Lung (tissue), 16 donors: Measurements from ENCODE around the gene ECE2. TPM values are rescaled to one million over a fixed set of nuclear protein-coding genes. Genes with fewer than 3 reads are reported as not detected.

Experiments
- ATAC-seq: fragments of 200-7000 bp; cut with Tn5 transposase; one replicate; pipeline ENCODE4 v1.9.1; 2020; ENCODE audit warnings: moderate number of reproducible peaks; ENCODE audit not compliant: insufficient read depth, low FRiP score
- DNase-seq, 3 donors: peaks; one replicate each; pipeline ENCODE4 v3.0.0-alpha.2; 2013 to 2017
- H3K27ac ChIP-seq, 2 donors: one replicate each; pipeline ENCODE4 v1.5.1; 2013; ENCODE audit warnings: mild to moderate bottlenecking in 2 of 2, moderate library complexity in 2 of 2, control low read depth in 1 of 2, inconsistent platforms in 1 of 2, low read depth in 1 of 2, low read length in 1 of 2
- H3K27me3 ChIP-seq, 3 donors: one replicate each; pipeline ENCODE4 v1.5.1; 2013; ENCODE audit warnings: low read length in 2 of 3; ENCODE audit not compliant: control insufficient read depth in 3 of 3, insufficient read depth in 3 of 3
- H3K36me3 ChIP-seq, 4 donors: one replicate each; pipeline ENCODE4 v1.5.1; 2013; ENCODE audit warnings: low read length in 4 of 4, mild to moderate bottlenecking in 1 of 4, moderate library complexity in 1 of 4; ENCODE audit not compliant: control insufficient read depth in 4 of 4, insufficient read depth in 4 of 4
- H3K4me1 ChIP-seq, 5 donors: one replicate each; pipeline ENCODE4 v1.5.1; 2013; ENCODE audit warnings: low read length in 5 of 5, mild to moderate bottlenecking in 2 of 5, moderate library complexity in 1 of 5; ENCODE audit not compliant: control insufficient read depth in 5 of 5, insufficient read depth in 5 of 5
- H3K4me3 ChIP-seq: one replicate; pipeline ENCODE4 v1.5.1; 2013; ENCODE audit warnings: mild to moderate bottlenecking, control low read depth, moderate library complexity
- H3K9ac ChIP-seq, 2 donors: one replicate each; pipeline ENCODE4 v1.5.1; 2013; ENCODE audit warnings: low read length in 2 of 2, control low read depth in 1 of 2; ENCODE audit not compliant: insufficient read depth in 1 of 2
- H3K9me3 ChIP-seq, 4 donors: one replicate each; pipeline ENCODE4 v1.5.1; 2013; ENCODE audit warnings: low read length in 3 of 4, mild to moderate bottlenecking in 1 of 4, moderate library complexity in 1 of 4; ENCODE audit not compliant: control insufficient read depth in 4 of 4, insufficient read depth in 3 of 4
- CTCF ChIP-seq: IDR thresholded peaks from 2 replicates; pipeline ENCODE4 v1.5.1; 2012; ENCODE audit warnings: mild to moderate bottlenecking; ENCODE audit errors: control extremely low read depth, extremely low read depth
- WGBS, 2 donors: extraction: QIAGEN DNeasy Blood & Tissue Kit; methylation state at CpG; one replicate each; pipeline ENCODE4 v1.1.7; 2013; 5-methylcytosine and 5-hydroxymethylcytosine counted together
- long read RNA-seq, 5 donors: transcript quantifications; one replicate each; lab custom pipeline, GENCODE V29; 2026
- polyA plus RNA-seq, 2 donors: library from polyadenylated mRNA; stranded (reverse); fragments of 200-250 nt; gene quantifications; one replicate each; pipeline ENCODE4 v1.2.1, GENCODE V29; 2013
- total RNA-seq, 2 donors: library from RNA; depleted of rRNA in 1 of 2; stranded (reverse); fragments of >200 nt in 1 of 2; gene quantifications; one replicate each; pipeline ENCODE4 v1.2.1, GENCODE V29; 2014 to 2021
- donor health status: control.
- donor health status: control.
- donor health status: Bipolar disorder and iron deficiency.
- donor health status: healthy.
- donor health status: DM: yes; HTN: yes; CAD: no.

Gene ECE2
- total RNA-seq (under 1 TPM in 1 of 2 donors, not detected in 1; 0.15 TPM), polyA plus RNA-seq (not detected)
- long read RNA-seq, donor 1 = 0 reads
- long read RNA-seq, donor 2 = 0 reads
- long read RNA-seq, donor 3 = 0 reads
- long read RNA-seq, donor 4 = 0 reads
- long read RNA-seq, donor 5 = 0 reads

- Histone ChIP-seq H3K9ac (no peak within 1 kb of the TSS), H3K36me3 (no peaks in the 10 kb centered on the region), H3K4me1 (no peaks in the 10 kb centered on the region), H3K4me3 (no peak within 1 kb of the TSS), H3K9me3 (peaks cover 0 to 9% (median 0%) of the 10 kb centered on the region in 4 donors), H3K27ac (no peak within 1 kb of the TSS), H3K27me3 (peaks cover 0 to 48% (median 37%) of the 10 kb centered on the region in 3 donors)
- no peak for ATAC-seq
- 13 to 27% methylated on average over 37 to 65 of the region's 65 CpGs for WGBS, 2 donors
- TF ChIP-seq CTCF = no peak
- no peak for DNase-seq
These were observed at the start of gene ECE2 for GRCh38 chr3:184275961-184276910. Gene ECE2, plus strand, starts transcription at chr3:184276022. Its CDS starts 132 bp downstream, at chr3:184276154.

GRCh38 chr3:184227481-184227935 lies 48.3 kb upstream of the ECE2 start:
- Histone ChIP-seq H3K9me3 (no peaks in the 10 kb centered on the region), H3K36me3 (no peaks in the 10 kb centered on the region), H3K4me3 (no peak overlapping the region), H3K27me3 (peaks cover 0 to 35% (median 29%) of the 10 kb centered on the region in 3 donors), H3K4me1 (peaks cover 0 to 11% (median 6%) of the 10 kb centered on the region in 5 donors), H3K27ac (no peak overlapping the region), H3K9ac (no peak overlapping the region)
- 40 to 56% methylated on average over 2 of the region's 2 CpGs for WGBS, 2 donors
- ATAC-seq (peak; percentile 24), DNase-seq (no peak)
- peak; percentile 23 for TF ChIP-seq CTCF

GRCh38 chr3:184228376-184229137 lies 47.3 kb upstream of the ECE2 start:
- Histone ChIP-seq H3K36me3 (no peaks in the 10 kb centered on the region), H3K9ac (no peak overlapping the region), H3K4me1 (peaks cover 0 to 11% (median 6%) of the 10 kb centered on the region in 5 donors), H3K27me3 (peaks cover 0 to 39% (median 33%) of the 10 kb centered on the region in 3 donors), H3K27ac (no peak overlapping the region), H3K9me3 (peaks cover 0 to 2% (median 0%) of the 10 kb centered on the region in 4 donors), H3K4me3 (no peak overlapping the region)
- TF ChIP-seq CTCF = no peak
- DNase-seq (no peak), ATAC-seq (no peak)
- WGBS, 2 donors = 38 to 40% methylated on average over 12 of the region's 12 CpGs
